NOMO-1 treated with DMSO at 0.1 percent for 48 hours (cell line): ENCODE data around the gene HRH1.

Experiments used
- DNase-seq: peaks from one replicate; lab custom pipeline; 2025; ENCODE audit not compliant: unreplicated experiment; lab: John Stamatoyannopoulos, UW

HRH1 gene

DNA sequence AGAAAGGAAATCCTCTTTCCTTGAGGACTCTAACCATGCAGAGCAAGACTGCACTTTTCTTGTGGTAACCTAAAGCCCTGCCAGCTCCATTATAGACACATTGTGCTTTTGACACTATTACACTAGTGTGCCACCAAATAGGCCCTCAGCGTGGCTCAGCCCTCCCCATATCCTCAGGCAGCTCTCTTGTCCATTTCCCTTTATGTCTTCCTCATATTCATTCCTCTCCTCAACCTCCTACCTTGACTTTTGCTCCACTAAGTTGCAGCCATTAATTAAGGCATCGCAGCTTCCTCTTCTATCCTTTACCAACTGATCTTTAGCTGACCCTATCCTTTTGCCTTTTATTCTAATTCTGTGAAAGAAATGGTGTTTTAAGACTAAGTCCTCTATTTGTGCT lies 121.6 kb downstream of the HRH1 start:
- no peak for DNase-seq

DNA sequence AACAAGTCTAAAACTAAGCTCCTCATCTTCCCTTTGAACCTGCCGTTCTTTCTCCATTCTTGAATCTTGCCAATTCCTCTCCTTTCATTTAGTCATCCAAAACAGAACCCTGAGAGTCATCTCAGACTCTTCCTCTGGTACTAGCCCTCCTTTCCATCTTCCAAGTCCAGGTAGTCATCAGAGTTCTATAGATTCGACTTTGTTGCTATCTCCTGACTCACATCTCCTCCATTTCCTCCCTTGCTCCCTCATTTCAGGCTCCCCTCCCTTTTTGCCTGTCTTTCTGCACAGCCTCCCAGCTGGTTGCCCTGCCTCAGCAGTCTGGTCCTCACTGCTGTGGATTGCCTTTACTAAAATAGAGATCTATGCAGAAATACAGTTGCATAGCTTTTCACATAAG lies 122.6 kb downstream of the HRH1 start:
- DNase-seq: no peak

DNA sequence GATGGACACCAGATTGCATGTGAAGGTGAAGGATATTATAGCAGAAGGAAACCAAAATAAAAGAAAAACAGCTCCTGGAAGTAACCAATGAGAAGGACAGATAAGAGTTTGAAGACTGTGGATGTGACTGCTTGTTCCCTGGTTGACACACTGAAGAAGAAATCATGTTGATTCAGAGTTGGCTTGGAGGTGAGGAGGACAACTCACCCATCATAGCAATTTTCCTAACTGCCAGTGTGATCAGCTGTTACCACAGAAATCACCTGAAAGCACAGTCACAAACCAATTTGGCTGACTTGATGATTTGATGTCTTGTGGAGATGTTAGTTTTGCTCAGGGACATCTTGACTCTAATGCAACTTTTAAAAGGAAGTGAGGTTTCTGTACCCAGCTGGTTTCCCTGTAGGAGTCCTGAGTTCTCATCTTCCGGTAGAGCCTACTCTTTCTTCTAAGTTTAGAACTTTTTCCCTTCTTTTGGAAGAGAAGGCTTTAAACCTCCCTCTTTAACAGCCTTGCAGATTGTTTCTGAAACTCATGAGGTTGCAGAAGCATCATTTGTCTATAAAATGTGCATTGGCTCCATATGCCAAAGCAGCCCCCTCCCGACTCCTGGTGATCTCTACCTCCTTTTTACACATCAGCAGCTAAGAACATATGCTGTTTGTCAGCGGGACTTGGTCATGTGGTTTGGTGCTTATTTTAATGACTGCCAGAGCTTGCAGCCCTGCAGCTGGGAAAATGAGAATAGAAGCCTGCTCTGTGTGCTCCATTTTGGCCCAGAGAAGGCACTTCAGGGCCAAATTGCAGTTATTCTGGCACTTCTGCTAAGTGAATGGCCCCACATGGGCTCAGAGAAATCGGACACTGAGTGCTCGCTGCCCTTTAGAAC lies 128.2 kb downstream of the HRH1 start:
- no peak for DNase-seq

DNA sequence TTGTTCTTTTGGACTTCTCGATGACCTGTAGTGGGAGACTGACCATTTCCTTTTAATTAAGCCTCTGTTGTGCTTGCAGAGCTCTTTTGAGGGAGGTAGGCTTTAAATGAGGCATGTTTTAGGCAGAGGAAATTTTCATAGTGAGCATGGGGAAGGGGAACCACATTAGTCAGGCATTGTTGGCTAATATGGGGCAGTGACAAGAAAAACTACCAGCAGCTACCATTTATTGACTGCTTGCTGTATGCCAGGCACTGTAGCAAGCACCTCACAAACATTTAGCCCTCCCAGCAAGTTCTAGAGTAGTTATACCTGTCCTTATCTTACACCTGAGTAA lies 128.8 kb downstream of the HRH1 start:
- DNase-seq: peak; percentile 17

DNA sequence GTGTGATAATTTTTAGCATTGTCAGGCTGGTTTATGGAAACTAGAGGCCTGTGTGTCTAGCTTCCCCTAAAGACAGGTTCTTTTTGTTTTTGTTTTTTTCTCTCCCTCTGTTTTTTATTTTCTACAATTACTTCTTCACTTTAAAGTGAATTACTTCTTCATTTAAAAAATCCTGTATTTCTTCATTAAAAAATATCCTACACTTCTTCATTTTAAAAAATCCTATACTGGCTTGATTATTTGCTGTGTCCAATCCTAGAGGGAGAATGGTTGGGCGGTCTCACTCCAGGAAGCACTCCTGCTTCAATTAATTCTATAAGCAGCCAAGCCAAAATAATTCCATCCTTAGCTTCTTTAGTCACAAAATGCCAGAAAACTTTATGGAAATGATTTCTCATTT lies 129.7 kb downstream of the HRH1 start:
- DNase-seq: no peak

DNA sequence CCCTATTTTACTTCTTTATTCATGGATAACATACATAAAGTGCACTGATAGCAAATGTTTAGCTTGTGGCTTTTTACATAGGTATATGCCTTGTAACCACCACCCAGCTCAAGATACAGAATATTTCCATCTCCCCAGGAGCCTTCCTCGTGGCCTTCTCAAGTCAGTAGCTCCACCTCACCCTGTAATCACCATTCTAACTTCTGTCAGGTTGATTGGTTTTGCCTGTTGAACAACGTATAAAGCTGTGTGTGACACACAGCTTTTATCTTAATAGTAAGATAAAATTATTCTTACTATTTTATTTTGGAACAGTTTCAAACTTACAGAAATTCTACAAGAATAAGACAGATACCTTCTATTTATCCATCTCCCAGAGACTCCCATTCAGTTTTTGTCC lies 131.2 kb downstream of the HRH1 start:
- DNase-seq: no peak

DNA sequence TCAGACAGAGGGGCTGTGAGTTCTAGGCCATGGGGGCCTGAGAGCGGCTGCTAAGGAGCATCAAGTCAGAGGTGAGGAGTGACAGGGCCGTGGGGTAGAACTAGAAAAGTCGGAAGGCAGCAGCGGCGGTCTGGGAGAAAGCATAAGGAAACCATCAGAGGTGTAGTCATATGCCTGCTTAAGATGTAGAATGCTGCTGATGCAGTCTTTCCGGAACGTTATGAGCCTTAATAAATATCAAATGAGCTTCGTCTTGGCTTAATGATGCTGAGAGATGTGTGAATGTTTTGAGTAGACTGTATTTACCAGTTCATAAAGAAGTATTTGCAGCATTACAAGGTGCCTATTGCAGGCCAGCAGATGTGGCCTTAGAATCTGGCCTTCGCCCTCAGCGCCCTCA lies 133.1 kb downstream of the HRH1 start:
- DNase-seq: no peak

DNA sequence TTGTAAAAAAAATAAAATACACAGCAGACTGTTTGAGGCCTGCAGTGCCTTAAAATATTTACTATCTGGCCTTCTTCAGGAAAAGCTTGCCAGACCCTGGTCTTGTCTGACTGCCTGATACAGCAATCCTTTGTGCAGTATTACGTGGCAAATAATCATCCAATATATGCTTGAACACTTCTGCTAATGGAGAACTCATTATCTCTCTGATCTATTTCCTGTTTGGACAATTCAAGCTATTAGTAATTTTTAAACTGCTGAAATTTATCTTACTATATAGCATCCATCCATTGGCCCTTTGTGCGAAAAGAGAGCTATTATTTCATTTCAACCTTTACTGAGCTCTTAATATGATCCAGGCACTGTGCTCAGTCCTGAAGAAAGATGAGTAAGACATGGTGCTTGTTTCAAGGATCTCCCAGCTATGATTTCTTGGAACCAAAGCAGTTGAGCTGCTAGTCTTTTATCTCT lies 133.8 kb downstream of the HRH1 start:
- DNase-seq: peak; percentile 16

DNA sequence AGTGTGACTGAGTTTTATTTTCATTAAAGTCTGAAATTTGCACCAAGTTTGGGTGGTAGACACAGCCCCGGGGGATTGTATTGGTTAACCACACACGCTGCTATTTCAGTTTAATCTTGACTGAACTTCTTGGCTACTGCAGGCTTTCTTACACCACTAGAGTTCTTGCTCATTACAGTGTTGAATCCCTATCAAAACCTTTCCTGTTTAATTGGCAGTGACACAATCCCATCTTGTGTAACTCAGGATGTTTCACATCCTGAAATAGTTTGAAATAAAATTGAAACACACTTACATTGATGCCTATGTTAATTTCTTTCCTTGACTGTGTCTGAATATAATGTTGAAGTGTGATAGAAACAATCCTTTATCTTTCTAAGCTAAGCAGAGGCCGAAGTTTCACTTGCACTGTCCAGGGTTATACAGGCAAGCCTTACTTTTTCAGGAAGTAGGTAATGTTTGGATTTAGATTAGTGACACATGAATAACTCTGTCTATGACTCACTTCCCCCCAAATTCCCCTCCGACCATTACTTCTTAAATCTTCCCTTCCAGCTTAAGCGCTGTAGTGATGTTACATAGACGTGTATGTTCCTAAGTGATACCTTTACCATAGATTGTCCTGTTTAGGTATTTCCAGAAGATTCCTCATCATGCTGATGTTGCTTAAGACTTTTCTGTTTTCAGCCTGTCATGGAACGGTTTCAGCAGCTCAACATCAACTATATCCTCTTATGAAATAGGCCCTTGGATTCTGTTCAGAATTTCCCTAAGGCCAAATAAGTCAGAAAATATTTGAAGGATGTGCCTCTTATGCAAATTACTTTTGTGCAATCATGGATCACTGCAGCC lies 134.7 kb downstream of the HRH1 start:
- peak; percentile 91 for DNase-seq

DNA sequence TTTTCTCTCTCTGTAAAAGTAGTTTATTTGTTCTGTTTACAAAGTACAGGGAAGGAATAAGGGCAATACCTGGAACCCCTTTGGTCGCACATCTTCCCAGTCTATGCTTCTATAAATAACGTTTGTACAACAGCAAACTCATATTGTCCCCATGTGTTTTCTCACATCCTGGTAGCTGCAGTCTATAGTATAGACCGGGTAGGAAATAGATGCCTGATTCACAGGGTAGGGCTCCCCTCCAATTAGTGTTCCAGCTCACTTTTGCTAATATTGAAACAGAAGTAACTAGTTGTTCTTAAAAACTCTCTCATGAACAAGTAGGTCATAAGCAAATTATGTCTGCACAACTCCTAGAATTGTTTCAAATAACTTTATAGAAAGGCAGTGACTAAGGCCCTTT lies 135.6 kb downstream of the HRH1 start:
- no peak for DNase-seq

DNA sequence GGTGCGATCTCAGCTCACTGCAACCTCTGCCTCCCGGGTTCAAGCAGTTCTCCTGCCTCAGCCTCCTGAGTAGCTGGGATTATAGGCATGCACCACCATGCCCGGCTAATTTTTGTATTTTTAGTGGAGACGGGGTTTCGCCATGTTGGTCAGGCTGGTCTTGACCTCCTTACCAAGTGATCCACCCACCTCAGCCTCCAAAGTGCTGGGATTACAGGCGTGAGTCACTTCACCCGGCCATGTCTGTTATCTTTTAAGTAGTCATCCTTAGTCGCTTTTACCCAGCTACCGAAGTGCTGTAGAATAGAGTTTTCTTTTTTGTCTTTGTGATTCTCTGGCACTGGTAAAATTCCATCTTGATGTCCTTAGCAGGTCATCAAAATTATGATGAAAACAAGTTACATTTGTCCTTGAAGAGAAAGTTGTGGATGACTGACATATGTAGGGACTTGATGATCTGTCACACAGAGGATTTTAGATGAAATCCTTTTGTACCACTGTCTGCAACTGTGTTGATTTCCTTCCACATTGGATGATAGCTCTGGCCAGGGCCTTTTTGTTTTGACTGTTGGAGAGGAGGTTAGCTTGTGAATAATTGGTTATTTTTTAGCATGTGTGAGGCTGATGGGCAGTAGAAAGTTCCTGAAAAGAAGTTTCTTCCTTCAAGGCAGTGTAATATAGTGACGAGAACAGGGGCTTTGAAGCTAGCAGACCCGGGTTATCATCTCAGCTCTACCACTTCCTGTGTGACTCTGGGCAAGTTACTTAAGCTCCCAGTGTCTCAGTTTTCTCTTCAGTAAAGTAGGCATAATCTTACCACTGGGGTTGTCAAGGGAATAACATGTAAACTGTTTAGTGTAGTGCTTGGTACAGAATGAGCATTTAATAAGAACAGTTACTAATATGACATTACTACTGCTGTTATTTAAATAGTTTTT lies 136.7 kb downstream of the HRH1 start:
- DNase-seq: no peak

DNA sequence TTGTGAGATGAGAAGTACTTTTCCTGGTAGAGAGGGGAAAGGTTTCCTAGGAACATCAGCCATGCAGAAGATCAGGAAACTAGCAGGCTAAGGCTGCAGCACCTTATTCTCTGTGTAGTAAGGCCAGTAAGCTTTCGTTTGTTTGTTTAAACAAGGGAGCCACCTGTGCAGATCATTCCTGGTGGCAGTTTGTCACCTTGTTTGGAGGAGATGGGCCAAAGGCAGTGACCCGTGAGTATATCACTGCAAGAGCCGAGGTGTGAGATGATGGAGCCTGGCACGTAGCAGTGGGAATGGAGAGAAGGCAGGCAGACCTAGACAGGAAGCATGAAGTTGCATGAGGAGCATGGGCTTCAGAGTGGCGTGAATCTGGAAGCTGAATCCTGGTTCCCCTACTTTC lies 137.5 kb downstream of the HRH1 start:
- no peak for DNase-seq

DNA sequence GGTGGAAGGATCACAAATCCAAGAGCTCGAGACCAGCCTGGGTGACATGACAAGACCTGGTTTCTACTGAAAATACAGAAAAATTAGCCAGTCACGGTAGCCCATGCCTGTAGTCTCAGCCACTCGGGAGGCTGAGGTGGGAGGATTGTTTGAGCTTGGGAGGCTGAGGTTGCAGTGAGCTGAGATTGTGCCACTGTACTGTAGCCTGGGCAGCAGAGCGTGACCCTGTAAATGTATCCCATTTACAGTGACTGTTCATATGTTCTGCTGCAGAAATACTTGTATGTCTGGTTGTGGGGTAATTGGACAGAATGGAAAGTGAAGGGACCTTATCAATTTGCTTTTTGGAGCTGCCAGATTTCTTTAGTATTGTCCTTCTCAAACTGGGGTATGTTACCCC lies 142.8 kb downstream of the HRH1 start:
- no peak for DNase-seq

DNA sequence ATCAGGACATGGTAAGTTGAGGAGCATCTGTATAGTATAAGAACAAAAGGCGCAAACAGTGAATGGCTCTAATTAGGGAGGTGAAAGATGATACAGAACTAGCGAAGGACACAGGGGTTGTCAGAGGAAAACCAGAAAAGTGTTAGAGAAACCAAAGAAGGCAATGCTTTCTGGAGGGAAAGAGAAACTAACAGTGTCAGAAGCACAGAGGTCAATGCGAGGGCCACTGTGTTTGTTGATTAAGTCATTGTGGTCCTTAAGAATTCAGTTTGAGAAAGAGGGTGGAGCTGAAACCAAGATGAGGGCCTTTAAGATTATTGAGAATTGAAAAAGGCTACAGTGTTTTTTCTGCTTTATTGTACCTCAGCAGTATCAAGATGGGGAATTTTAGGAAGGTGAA lies 146.7 kb downstream of the HRH1 start:
- DNase-seq: no peak

DNA sequence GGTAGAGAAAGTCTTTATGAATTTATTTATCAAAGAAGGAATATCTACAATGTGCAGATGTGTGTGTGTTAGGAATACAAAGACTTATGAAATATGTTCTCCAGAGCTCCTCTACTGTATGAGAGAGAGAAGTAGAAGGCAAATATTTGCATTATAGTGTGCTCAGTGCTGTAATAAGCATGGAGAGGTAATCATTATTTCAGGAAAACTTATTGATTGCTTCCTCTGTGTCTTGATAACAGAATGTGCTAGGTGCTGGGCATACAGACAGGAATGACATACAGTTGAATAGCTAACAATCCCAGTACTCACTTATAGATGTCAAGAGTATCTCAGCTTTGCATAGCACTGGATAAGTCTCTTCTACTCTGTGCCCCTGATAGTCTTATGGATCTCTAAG lies 148.2 kb downstream of the HRH1 start:
- no peak for DNase-seq

DNA sequence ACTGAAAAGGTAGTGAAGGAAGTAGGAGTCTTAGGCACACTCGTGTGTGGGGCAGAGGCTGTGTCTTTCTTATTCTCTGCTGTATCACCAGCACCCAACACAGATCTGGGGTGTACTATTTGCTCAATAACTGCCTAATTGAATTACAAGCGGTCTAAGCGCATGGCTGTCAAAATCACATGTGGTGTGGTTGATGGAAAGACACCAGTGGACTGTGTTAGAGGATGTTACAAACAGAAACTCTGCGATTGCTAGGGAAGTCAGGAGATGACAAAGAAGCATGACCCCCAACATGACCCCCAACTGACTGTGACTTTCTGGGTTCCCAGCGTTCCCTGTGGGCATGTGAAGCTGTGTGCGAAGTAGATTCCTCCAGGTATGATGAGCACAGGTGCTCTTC lies 149.9 kb downstream of the HRH1 start:
- no peak for DNase-seq

DNA sequence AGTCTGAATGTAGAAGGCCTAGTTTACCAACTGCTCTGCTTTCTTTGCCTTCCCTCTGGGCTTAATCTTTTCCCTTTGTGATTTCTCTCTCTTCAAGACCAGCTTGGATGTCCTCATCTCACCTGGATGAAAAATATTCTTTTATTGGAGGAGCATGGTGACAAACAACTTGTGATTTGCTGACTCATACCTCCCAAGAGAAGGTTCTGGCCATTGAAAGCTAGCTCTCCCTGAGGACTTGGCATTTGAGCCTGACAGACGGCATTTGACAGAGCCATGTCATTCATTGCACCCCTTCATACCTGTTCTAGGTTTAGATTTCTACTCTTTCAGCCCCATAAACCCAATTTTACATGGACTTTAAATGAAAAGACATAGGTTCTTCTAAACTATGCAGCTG lies 151.2 kb downstream of the HRH1 start:
- no peak for DNase-seq

DNA sequence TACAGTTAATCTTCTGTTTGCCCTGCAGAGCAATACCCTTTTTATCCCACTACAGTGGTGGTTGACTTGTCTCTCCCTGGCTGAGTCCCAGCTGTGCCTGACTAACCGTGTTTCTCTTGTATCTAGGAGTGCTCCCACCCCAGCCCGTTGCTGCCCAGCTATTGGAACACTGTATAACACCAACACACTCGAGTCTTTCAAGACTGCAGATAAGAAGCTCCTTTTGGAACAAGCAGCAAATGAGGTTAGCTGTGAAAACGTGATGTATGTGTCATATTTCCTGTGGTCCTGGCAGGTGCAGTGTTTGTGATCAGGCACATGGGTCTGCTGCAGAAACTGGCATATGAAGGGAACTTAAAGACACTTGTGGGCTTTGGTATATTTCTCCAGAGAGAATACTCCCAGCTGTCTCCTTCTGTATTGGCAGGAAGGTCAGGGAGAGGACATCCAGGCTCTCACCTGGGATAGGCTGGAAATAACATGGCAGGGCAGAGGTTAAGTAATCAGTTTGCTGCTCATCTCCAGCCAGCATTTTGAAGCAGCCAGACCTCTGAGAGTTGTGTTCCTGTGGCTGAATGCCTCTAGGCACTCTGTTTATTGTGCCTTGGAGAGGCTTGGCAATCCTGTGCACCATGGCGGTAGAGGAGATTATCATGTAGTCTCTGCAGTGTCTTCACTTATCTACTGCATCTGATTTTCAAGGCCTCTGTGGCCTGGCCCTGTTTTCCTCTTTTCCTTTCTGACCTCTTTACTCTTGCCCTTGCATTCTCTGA lies 152.7 kb downstream of the HRH1 start:
- DNase-seq: no peak

DNA sequence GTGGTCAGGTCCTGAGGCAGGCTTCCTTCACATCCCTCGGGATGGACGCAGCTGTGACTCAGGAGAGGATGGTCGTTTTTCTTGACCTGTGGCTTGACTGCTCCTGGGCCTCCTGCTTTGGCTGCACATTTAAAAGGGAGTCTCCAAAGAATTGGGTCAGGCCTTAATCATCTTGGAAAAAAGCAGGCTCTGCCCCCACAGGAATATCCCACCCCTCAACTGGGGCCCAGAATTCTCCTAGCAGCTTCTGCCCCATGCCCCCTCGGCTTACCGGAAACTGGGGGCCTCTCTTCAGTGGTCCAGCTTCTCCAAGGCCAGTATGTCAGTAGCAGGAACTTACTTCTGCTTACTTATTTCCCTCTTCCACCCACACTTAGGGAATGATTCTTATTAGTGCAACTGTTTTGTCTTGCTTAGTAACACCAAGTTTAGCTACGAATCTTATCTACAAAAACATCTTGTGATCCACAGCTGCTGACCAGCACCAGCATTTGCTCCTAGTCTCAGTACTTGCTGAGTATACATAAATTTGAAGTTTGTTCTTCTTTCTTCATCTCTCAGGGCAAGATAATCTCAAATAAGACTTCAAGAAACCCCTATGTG lies 153.6 kb downstream of the HRH1 start:
- no peak for DNase-seq

DNA sequence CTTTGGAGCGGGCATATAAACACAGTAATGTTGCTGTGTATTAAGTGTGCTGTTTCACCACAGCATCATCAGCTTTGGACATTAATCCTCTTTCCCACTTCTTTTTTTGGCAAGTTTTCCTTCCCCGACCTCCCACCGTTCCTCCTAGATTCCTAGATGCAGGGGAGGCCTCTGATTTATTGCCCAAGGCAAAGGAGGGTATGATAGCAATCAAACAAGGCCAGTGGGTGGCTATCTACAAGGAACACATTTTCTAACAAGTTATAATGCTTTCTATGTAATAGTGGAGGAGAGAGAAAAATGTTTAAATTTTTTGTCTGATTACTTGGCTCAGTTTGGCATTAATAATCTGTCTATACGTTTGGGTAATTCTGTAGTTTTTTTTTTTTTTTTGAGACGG lies 156.0 kb downstream of the HRH1 start:
- no peak for DNase-seq
